CD4-positive, alpha-beta T cell treated with Interleukin-21 for 1 hour (primary cell): ENCODE data around the gene DCAF7.

Experiments used
- DNase-seq: peaks from one replicate; pipeline ENCODE4 v3.0.0-alpha.2; 2020

Gene DCAF7

GRCh38 chr17:63546308-63547082, 3.8 kb upstream of the DCAF7 start:
- no peak for DNase-seq

DNA sequence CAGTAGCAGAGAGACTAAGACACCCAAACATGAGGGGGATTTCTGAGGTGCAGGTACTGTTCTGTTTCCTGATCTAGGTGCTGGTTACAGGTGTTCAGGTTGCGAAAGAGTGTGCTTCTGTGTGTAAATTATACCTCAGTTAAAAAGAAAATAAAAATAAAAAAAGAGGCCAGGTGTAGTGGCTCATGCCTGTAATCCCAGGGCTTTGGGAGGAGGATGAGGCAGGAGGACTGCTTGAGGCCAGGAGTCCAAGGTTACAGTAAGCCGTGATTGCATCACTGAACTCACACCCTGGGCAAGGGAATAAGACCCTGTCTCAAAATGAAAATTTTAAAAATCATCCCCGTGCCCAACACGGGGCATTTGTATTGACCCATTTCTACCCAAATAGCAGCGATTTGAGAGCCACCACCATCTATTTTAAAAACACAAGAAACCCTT, 3.2 kb upstream of the DCAF7 start:
- DNase-seq = no peak

GRCh38 chr17:63549289-63549945, 860 bp upstream of the DCAF7 start:
- DNase-seq = no peak

GRCh38 chr17:63550817-63551639, 751 bp downstream of the DCAF7 start:
- DNase-seq = peak; percentile 8

DNA sequence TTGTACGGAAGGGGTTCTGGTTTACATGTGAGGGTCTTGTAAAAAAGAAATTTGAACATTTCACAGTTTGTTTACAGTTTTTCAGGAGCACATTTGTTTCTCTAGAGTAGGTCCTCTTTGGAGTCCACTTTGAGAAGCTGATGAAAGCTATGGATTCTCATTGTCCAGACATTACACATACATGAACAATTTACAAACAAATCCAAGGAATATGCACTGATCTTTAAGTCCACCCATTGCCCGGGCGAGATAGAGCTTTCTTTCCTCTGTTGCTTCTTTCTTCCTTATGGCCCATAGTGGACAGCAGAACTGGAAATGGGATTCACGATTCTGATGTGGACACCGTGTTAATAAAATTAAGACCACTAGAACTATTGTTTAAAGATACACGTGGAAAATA, 1.9 kb downstream of the DCAF7 start:
- no peak for DNase-seq

GRCh38 chr17:63555500-63556156, 5.4 kb downstream of the DCAF7 start:
- DNase-seq = no peak

DNA sequence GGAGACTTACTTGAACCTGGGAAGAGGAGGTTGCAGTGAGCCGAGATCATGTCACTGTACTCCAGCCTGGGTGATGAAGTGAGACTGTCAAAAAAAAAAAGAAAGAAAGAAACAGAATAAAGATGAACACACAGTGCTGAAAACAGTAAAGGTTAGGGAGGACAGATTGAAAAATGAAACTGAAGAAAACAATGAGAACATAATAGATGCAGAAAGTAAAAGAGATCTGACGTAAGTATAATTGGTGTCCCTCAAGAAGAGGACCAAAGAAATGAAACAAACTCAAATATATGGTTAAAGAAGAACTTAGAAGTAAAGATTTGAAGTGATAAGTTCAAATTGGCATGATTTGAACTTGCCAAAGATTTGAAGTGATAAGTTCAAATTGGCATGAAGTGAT, 7.1 kb downstream of the DCAF7 start:
- DNase-seq = no peak

DNA sequence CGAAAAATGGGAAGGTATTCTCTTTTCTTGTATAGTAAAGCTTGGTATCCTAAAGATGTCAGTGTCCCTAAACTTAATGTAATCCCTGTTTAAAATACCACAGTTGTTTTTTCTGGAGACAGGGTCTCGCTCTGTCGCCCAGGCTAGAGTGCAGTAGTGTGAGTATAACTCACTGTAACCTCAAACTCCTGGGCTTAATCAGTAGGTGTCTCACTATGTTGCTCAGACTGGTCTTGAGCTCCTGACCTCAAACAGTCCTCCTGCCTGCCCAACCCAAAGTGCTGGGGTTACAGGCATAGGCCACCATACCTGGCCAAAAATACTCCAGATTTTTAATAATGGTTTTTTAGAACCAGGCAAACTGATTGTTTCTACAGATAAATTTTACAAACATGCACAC, 8.2 kb downstream of the DCAF7 start:
- DNase-seq = no peak

DNA sequence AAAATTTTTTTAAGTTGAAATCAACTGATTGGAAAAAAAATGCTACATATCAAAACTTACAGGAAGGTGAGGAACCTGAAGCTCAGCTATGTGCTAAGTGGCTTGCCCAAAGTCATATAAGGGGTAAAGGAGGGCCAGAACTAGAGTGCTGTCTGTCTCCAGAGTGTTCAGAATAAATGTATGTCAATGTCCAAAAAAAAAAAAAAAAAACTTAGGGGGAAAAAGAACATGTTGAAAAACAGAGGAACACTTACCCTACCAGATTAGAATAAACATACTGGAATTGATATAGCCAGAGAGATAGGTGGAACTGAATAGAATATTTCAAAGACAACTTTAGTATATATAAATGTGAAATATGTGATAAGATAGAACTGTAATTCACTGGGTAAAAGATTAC, 11.5 kb downstream of the DCAF7 start:
- no peak for DNase-seq

- no peak for DNase-seq
Observed at GRCh38 chr17:63563339-63563738, 13.1 kb downstream of the DCAF7 start.

DNA sequence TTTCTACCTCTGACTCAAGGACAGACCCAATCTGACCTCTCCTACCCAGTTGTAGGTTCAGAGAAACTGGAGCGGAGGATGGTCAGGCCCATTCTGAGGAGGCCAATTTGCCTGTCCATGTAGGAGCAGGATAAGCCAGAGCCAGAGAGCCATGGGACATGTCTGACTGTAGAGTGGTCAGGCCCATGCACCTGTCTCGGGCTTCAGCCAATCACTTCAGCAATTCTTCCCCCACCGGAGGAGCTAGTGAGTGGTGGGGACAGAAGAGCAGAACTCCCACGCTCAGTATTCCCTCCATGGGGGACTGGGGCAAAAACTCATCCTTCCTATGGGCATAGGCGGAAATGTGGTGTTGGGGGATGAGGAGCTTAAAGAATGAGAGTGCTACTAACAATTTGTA, 14.3 kb downstream of the DCAF7 start:
- no peak for DNase-seq

DNA sequence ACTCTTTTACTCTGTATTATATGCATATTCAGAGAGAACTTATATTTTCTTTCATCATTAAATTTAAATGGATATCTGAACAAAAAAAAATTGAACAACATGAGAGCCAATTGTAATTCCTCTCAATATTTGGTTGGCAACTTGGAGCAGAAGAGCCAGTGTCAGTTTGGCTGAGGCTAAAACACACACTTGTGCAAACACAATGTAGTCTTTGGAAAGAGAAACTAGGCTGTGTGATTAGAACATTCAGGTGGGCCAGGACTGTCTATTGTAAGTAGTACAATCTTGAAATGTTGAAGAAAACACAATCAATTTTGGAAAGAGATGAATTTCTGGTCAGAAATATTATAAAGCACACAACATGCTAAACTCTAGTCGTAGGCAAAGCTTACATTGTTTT, 17.0 kb downstream of the DCAF7 start:
- no peak for DNase-seq

DNA sequence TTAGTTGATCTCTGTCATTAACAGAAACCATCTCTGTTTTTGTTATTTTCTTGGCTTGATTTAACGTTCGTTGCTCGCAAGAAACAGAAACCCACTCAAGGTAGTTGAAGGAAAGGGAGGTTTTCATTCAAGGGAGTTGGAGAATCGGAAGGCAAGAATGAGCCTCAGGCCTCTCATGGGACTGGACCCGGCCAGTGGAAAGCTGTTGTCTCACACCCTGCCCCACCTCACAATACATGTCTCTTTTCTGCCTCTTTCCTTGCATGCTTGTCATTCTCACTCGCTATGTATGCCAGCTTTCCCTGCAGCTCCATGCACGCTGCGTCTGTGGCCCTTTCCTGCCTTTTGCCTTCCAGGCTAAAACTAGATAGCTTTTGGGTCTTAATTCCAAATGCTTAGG, 18.3 kb downstream of the DCAF7 start:
- DNase-seq = no peak

DNA sequence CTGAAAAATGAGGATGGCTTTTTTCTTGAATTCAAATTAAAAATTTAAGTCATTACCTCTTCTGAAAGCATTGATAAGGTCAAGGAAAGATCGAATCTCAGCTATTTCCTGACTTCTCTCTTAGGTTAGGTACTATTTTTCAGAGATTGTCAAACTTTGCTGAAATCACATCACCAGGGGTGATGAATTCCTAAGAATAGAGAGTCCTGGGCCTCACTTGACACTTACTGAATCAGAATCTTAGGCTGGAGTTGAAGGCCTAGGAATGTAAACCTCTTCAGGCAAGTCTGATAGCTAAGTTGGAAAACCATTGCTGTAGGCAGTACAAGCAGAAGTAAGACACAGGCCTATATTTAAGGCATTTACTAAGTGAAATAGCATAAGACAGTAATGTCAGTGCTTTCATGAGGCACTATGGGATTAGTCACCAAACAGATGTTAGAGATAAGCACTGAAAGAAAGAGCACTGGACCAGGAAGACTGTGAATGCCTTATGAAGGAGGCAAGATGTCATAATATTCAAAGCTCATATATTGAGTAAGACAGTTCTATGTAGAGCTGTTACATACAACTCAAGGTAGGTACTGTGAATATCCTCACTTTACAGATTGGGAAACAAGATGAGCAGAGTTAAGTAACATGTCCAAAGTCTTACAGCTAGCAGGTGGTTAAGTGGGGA, 21.5 kb downstream of the DCAF7 start:
- DNase-seq = no peak

DNA sequence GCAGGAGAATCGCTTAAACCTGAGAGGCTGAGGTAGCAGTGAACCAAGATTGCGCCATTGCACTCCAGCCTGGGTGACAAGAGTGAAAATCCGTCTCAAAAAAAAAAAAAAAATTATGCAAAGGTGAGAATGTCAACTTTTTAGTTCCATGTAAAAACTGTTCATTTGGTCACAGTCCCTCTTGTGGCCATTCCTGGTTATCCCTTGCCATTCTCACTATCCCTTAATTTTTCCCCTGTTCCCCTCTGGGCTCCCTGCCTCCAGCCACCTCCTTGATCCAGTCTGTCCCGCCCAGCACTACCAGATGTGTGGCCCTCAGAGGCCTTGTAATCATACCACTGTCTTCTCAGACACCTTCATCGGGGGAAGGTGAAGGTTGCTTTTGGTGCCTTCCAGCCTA, 23.4 kb downstream of the DCAF7 start:
- no peak for DNase-seq

DNA sequence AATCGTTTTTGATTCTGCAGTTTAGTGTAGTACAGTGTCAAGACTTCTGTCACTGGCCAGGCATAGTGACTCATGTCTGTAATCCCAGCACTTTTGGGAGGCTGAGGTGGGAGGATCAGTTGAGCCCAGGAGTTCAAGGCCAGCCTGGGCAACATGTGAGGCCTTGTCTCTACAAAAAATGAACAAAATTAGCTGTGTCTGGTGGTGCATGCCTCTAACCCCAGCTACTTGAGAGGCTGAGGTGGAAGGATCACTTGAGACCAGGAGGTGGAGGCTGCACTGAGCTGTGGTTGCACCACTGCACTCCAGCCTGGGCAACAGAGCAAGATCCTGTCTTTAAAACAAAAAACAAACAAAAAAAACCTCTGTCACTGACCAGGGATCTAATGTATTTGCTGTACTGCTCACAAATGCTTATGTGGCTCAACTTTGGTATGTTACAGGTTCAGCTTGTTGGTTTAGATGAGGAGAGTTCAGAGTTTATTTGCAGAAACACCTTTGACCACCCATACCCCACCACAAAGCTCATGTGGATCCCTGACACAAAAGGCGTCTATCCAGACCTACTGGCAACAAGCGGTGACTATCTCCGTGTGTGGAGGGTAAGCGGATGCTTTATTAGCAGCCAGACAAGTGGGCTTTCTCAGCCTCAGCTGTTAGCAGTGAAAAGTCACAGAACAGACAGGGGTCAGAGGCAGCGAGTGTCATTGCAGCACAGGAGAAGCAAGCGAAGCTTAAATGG, 27.9 kb downstream of the DCAF7 start:
- no peak for DNase-seq

DNA sequence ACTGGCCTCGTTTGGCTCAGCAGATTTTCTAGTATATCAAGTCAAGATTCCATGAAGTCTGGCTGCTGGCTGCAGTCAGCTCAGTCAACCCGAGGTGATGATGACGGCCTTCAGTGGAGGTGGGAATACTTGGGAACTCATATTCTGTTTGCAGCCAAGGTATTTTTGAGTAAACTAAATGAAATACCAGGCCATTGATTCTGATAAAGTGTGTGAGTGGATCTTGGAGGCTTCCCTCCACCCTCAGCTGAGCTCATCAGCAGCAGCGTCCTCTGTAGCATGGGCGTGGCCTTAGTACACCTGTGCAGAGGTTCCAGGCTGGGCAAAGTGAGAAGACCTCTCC, 28.5 kb downstream of the DCAF7 start:
- no peak for DNase-seq

- DNase-seq = no peak
Observed at GRCh38 chr17:63579633-63580032, 29.4 kb downstream of the DCAF7 start.

- no peak for DNase-seq
Observed at GRCh38 chr17:63587770-63588169, 37.5 kb downstream of the DCAF7 start.

DNA sequence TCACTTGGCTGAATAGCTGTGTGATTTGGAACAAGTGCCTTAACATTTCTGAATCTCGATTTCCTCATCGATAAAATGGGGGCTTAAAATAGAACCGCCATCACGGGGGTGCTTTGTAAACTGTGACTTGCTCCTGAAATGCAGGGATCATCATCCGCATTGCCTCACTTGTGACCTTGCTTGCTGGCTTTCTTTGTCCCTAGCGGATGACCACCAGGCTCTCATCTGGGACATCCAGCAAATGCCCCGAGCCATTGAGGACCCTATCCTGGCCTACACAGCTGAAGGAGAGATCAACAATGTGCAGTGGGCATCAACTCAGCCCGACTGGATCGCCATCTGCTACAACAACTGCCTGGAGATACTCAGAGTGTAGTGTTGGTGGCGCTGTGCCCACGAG, 38.5 kb downstream of the DCAF7 start:
- DNase-seq = no peak

DNA sequence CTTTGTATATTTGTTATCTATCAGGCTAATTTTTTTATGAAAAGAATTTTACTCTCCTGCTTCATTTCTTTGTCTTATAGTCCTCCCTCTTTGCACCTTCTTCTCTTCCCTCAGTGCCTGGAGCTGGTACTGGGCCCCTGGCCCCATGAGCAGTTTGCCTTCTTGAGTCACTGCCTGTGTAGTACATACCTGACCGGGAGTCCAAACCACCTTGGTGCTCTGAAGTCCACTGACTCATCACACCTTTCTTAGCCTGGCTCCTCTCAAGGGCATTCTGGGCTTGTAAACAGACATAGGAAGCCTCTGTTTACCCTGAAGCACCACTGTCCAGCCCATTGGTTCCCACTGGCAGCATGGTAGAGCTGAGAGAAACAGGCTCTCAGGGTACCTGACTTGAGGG, 39.4 kb downstream of the DCAF7 start:
- no peak for DNase-seq

DNA sequence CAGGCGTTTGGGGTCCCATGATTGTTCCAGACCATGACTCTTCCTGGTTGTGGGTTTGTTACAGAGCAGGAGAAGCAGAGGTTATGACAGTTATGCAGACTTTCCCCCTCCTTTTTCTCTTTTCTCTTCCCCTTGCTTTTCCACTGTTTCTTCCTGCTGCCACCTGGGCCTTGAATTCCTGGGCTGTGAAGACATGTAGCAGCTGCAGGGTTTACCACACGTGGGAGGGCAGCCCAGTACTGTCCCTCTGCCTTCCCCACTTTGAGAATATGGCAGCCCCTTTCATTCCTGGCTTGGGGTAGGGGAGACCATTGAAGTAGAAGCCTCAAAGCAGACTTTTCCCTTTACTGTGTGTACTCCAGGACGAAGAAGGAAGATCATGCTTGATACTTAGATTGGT, 42.5 kb downstream of the DCAF7 start:
- DNase-seq = no peak
